Transverse colon (tissue), 4 donors: ENCODE results near the gene KRT4. TPM values are rescaled to one million over a fixed set of nuclear protein-coding genes. Genes with fewer than 3 reads are reported as not detected.

Experiments
- DNase-seq: peaks from one replicate; pipeline ENCODE4 v3.0.0-alpha.2; 2019
- H3K27ac ChIP-seq, 4 donors: fragments of 200-600 bp; sonication (generic); 2 replicates each; pipeline ENCODE4 v1.5.1; 2016 to 2018; ENCODE audit warnings: inconsistent platforms in 4 of 4
- H3K27me3 ChIP-seq: fragments of 200-600 bp; sonication (generic); 2 replicates; pipeline ENCODE4 v1.5.1; 2017; ENCODE audit warnings: inconsistent platforms
- H3K36me3 ChIP-seq, 4 donors: fragments of 200-600 bp; sonication (generic); 2 replicates each; pipeline ENCODE4 v1.5.1; 2017 to 2019; ENCODE audit warnings: inconsistent platforms in 4 of 4
- H3K4me1 ChIP-seq, 4 donors: fragments of 200-600 bp; sonication (generic); 2 replicates each; pipeline ENCODE4 v1.5.1; 2017 to 2020; ENCODE audit warnings: inconsistent platforms in 4 of 4
- H3K4me3 ChIP-seq, 4 donors: fragments of 200-600 bp; sonication (generic); 1 replicate in 1 of 4; 2 replicates in 3 of 4; pipeline versions ENCODE4 v1.5.1 to v1.6.1; 2017 to 2019; ENCODE audit warnings: inconsistent platforms in 4 of 4
- H3K9me3 ChIP-seq, 2 donors: fragments of 200-600 bp; sonication (generic); 2 replicates each; pipeline ENCODE4 v1.5.1; 2017 to 2019; ENCODE audit warnings: inconsistent platforms in 2 of 2
- EP300 ChIP-seq: sonication (generic); formaldehyde crosslinking; IDR thresholded peaks from one replicate; pipeline ENCODE4 v1.6.1; 2017; ENCODE audit warnings: antibody characterized with exemption, low read depth
- POLR2A ChIP-seq: fragments of 450-650 bp; IDR thresholded peaks from one replicate; pipeline ENCODE4 v1.6.1; 2016; ENCODE audit warnings: antibody characterized with exemption, mild to moderate bottlenecking, moderate library complexity
- POLR2AphosphoS5 ChIP-seq, 3 donors: sonication (generic); formaldehyde crosslinking; IDR thresholded peaks; one replicate each; pipeline ENCODE4 v1.6.1; 2016; ENCODE audit warnings: antibody characterized with exemption in 3 of 3
- WGBS, 2 donors: methylation state at CpG; one replicate each; pipeline ENCODE4 v1.1.5; 2018; ENCODE audit warnings: low coverage in 1 of 2; 5-methylcytosine and 5-hydroxymethylcytosine counted together
- in situ Hi-C, 4 donors: fragments of 200-750 bp; cut with MboI; loops; one replicate each; pipeline versions ENCODE4 v1.15.0 to v1.15.1; 2017; ENCODE audit warnings: low sequenced_read_pairs in 3 of 4, low pct_ligation_motif_present in 1 of 4, low pct_unique_long_range_greater_than_20kb in 1 of 4
- intact Hi-C: fragments of 100-400 bp; cut with DNase I; formaldehyde crosslinking; loops from one replicate; pipeline ENCODE4 v1.15.1; 2023; ENCODE audit warnings: low total_unique reads
- total RNA-seq, 4 donors: library from RNA; depleted of rRNA; stranded (reverse); fragments of >200 nt; gene quantifications; one replicate each; pipeline ENCODE4 v1.1.0, GENCODE V29; 2016
- TF ChIP-seq, protein P1 (sequence below), 5 experiments: fragments of 200-600 bp in 3 of 5; fragments of 450-650 bp in 2 of 5; sonication (generic) in 3 of 5; IDR thresholded peaks; 1 replicate in 2 of 5; 2 replicates in 3 of 5; pipeline ENCODE4 v1.5.1; 2016 to 2017; ENCODE audit warnings: antibody characterized with exemption in 5 of 5, inconsistent platforms in 3 of 5, mild to moderate bottlenecking in 2 of 5, moderate library complexity in 1 of 5

Gene KRT4
- total RNA-seq, 4 donors from 2014 or later, result not detected

DNA sequence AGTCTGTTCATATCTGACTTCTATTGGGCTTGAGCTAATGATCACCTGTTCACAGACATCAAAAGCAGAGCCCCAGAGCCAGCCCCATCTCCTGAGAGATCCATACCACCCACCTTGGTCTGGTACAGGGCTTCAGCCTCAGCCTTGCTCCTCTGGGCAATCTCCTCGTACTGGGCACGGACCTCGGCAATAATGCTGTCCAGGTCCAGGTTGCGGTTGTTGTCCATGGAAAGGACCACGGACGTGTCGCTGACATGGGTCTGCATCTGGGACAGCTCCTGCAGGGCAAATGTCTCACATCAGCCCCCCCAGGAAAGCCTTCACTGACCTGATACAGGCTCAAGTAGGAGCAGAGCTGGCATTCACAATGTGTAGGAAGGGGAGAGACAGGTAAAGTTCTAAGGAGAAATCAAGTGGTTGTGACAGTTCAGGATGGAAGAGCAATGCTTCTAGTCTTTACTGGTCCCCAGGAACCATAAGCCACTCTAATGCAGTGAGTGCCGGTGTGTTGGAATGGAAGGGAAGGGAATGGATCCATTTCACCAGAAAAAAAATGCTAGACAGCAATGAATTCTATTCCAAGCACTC, 5.2 kb downstream of the KRT4 start:
- in situ Hi-C loops, result no loop called here
- TF ChIP-seq, protein P1, sequence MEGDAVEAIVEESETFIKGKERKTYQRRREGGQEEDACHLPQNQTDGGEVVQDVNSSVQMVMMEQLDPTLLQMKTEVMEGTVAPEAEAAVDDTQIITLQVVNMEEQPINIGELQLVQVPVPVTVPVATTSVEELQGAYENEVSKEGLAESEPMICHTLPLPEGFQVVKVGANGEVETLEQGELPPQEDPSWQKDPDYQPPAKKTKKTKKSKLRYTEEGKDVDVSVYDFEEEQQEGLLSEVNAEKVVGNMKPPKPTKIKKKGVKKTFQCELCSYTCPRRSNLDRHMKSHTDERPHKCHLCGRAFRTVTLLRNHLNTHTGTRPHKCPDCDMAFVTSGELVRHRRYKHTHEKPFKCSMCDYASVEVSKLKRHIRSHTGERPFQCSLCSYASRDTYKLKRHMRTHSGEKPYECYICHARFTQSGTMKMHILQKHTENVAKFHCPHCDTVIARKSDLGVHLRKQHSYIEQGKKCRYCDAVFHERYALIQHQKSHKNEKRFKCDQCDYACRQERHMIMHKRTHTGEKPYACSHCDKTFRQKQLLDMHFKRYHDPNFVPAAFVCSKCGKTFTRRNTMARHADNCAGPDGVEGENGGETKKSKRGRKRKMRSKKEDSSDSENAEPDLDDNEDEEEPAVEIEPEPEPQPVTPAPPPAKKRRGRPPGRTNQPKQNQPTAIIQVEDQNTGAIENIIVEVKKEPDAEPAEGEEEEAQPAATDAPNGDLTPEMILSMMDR (IDR thresholded peaks at IDR 0.05), result no peak
- no peak for TF ChIP-seq POLR2AphosphoS5 (IDR thresholded peaks at IDR 0.05)
- no peak for TF ChIP-seq EP300
- TF ChIP-seq POLR2A, result no peak
- no peaks in the 10 kb centered on the region for H3K9me3 ChIP-seq
- no peaks in the 10 kb centered on the region for H3K4me1 ChIP-seq
- H3K36me3 ChIP-seq, result no peaks in the 10 kb centered on the region
- H3K27me3 ChIP-seq, result no peaks in the 10 kb centered on the region
- no peak overlapping the region for H3K27ac ChIP-seq
- 90 to 94% methylated on average over 1 to 8 of the region's 8 CpGs for WGBS, 2 donors
- no peak for DNase-seq
- no peak overlapping the region for H3K4me3 ChIP-seq
- intact Hi-C loops, result no loop called here

DNA sequence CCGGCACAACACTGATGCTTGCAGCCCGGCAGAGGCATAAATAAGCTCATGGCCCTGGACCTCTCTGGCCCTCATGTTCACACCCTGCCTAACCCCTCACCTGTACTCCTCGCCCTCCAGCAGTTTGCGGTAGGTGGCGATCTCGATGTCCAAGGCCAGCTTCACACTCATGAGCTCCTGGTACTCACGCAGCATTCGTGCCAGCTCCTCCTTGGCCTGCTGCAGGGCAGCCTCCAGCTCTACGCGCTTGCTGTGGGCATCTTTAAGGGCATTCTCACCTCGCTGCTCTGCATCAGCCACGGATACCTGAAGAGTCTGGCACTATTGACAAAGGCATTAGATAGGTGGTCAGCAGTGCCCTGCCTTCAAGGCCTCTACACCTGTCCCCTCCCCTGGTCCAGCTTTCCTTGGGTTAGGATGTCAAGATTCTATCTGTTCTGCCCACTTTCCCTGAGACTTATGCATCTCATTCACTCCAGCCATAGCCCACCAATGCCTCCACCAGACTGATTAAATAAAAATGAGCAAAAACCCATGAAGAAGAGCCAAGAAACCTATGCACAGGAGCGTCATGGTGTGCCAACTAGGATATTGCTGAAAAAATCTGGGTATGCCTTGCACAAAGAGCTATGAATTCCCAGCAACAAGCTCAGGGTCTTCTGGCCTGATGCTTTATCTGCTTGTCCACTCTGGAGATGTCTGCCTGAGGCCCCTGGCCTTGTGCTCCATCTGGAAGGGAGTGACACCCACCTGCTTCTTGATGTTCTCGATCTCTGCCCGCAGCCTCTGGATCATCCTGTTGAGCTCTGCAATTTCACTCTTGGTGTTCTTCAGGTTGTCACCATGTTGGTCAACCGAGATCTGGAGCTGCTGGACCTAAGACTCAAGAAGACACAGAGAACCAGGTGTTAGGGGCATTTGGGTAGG, 6.1 kb downstream of the KRT4 start:
- in situ Hi-C loops, result no loop called here
- DNase-seq, result no peak
- TF ChIP-seq POLR2AphosphoS5 (IDR thresholded peaks at IDR 0.05), result no peak
- TF ChIP-seq EP300, result no peak
- TF ChIP-seq POLR2A, result no peak
- TF ChIP-seq, protein P1 (IDR thresholded peaks at IDR 0.05), result no peak
- no peak overlapping the region for H3K4me3 ChIP-seq
- H3K36me3 ChIP-seq, result no peaks in the 10 kb centered on the region
- H3K9me3 ChIP-seq, result no peaks in the 10 kb centered on the region
- no peak overlapping the region for H3K27ac ChIP-seq
- intact Hi-C loops, result no loop called here
- no peaks in the 10 kb centered on the region for H3K4me1 ChIP-seq
- 68 to 83% methylated on average over 3 to 16 of the region's 16 CpGs for WGBS, 2 donors
- no peaks in the 10 kb centered on the region for H3K27me3 ChIP-seq

DNA sequence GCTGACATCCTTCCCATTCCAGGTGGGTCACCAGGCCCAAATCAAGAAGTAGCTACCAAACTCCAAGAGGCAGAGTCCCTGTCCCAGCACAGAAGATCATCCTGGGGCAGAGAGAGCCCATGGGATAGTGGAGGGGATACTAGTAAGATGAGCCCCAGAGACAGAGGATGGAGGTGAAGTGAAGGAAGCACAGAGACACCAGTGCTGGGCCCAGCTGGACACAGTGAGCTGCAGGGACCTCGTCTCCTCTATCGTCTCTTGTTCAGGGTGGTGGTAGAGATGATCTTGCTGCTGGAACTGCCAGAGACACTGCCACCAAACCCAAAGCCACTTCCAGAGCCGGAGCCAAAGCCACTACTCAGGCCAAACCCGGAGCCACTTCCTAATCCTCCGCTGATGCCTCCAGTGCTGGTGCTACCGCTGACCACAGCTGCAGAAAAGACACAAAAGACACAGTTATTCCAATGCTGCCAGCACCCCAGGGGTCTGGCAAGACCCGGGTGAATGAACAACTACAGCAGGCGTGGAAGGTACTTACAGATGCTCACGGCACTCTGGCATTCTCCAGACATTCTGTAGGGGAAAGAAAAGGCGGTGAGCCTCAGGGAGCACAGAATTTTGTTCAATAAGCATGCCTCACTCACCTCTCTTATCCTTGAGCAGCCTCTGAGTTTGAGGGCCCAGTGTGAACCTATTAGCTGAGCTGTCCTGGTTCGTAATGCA, 6.9 kb downstream of the KRT4 start:
- no peaks in the 10 kb centered on the region for H3K4me1 ChIP-seq
- TF ChIP-seq POLR2A (no peak), EP300 (no peak), POLR2AphosphoS5 (IDR thresholded peaks at IDR 0.05) (no peak)
- TF ChIP-seq, protein P1 (IDR thresholded peaks at IDR 0.05), result no peak
- H3K9me3 ChIP-seq, result no peaks in the 10 kb centered on the region
- DNase-seq, result no peak
- WGBS, 2 donors, result 80% methylated on average over 11 of the region's 11 CpGs; no CpG with 5 or more reads in 1 of the 2 donors
- no peak overlapping the region for H3K27ac ChIP-seq
- in situ Hi-C loops (no loop called here), intact Hi-C loops (no loop called here)
- H3K4me3 ChIP-seq, result no peak overlapping the region
- H3K27me3 ChIP-seq, result no peaks in the 10 kb centered on the region
- H3K36me3 ChIP-seq, result no peaks in the 10 kb centered on the region

DNA sequence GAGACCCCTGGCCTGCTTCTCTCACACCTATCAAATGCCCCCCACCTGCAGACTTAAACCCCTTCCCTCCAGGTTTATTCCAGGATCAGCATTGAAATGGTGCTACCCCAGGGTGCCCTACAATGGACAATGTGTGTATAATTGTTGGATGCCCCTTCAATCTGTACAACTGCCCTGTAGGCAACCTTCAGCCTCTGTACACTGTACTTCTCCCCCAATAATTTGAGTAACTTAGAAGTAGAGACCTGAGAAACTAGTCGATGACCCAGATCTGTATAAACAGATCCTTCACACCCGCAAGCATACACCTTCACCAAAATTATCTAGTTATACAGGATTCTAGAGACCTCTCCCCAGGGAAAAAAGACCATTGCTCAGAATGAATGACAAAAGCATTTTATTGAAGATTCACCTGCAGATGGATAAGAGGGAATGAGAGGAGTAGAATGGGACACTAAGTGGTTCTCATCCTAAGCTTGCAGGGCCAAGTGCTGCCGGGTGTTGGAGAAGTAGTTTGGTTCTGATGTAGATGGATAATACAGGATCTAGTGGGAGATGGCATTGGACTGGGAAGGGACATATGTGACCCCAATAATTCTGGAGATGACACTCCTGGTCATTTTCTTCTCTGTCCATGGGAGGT, 7.6 kb downstream of the KRT4 start:
- H3K9me3 ChIP-seq, result no peaks in the 10 kb centered on the region
- H3K36me3 ChIP-seq, result no peaks in the 10 kb centered on the region
- 94 to 100% methylated on average over 1 to 3 of the region's 3 CpGs for WGBS, 2 donors
- no peak overlapping the region for H3K4me3 ChIP-seq
- TF ChIP-seq POLR2AphosphoS5 (IDR thresholded peaks at IDR 0.05) (no peak), EP300 (no peak), POLR2A (no peak)
- TF ChIP-seq, protein P1 (IDR thresholded peaks at IDR 0.05), result no peak
- intact Hi-C loops, result no loop called here
- DNase-seq, result no peak
- no peak overlapping the region for H3K27ac ChIP-seq
- H3K4me1 ChIP-seq, result no peaks in the 10 kb centered on the region
- no peaks in the 10 kb centered on the region for H3K27me3 ChIP-seq
- in situ Hi-C loops, result no loop called here
